Transverse colon (tissue), 4 donors: Measurements from ENCODE around the gene DCP2.

Source experiments
- CTCF ChIP-seq, 5 experiments: fragments of 200-600 bp in 3 of 5; fragments of 450-650 bp in 2 of 5; sonication (generic) in 3 of 5; IDR thresholded peaks; 1 replicate in 2 of 5; 2 replicates in 3 of 5; pipeline ENCODE4 v1.5.1; 2016 to 2017; ENCODE audit warnings: antibody characterized with exemption in 5 of 5, inconsistent platforms in 3 of 5, mild to moderate bottlenecking in 2 of 5, moderate library complexity in 1 of 5
- EP300 ChIP-seq: sonication (generic); formaldehyde crosslinking; IDR thresholded peaks from one replicate; pipeline ENCODE4 v1.6.1; 2017; ENCODE audit warnings: antibody characterized with exemption, low read depth
- POLR2A ChIP-seq: fragments of 450-650 bp; IDR thresholded peaks from one replicate; pipeline ENCODE4 v1.6.1; 2016; ENCODE audit warnings: antibody characterized with exemption, mild to moderate bottlenecking, moderate library complexity
- POLR2AphosphoS5 ChIP-seq, 3 donors: sonication (generic); formaldehyde crosslinking; IDR thresholded peaks; one replicate each; pipeline ENCODE4 v1.6.1; 2016; ENCODE audit warnings: antibody characterized with exemption in 3 of 3

GRCh38 chr5:112933105-112933504 is 43.5 kb upstream of the DCP2 start:
- TF ChIP-seq POLR2AphosphoS5 (IDR thresholded peaks at IDR 0.05) (no peak), CTCF (IDR thresholded peaks at IDR 0.05) (no peak), EP300 (no peak), POLR2A (no peak)
